Activated naive CD4-positive, alpha-beta T cell treated with anti-CD3 and anti-CD28 coated beads, Interleukin-2, amount 50 U/mL, for 72 hours (primary cell): ENCODE data around the gene DDX27. TPM values are rescaled to one million over a fixed set of nuclear protein-coding genes. Genes with fewer than 3 reads are reported as not detected.
"Not testable (repeated sequence)": the region's sequence is repeated elsewhere in the genome, so short reads cannot be mapped to it uniquely, and the experiment has no call there.

Experiments used
- ATAC-seq, 2 donors: fragments of 150-1000 bp; cut with Tn5 transposase; 2 replicates each; pipeline ENCODE4 v1.10.0; 2021; ENCODE audit warnings: mild to moderate bottlenecking in 2 of 2, moderate library complexity in 2 of 2
- DNase-seq, 2 donors: peaks; one replicate each; pipeline ENCODE4 v3.0.0; 2021 to 2022; ENCODE audit warnings: low spot score in 2 of 2
- H3K27ac Mint-ChIP-seq, 2 donors: one replicate each; pipeline ENCODE4 v1.8.0; 2022; ENCODE audit warnings: mild to moderate bottlenecking in 2 of 2, mixed read lengths in 2 of 2
- H3K36me3 Mint-ChIP-seq, 2 donors: one replicate each; pipeline ENCODE4 v1.8.0; 2022; ENCODE audit warnings: mixed read lengths in 2 of 2
- H3K9me3 Mint-ChIP-seq, 2 donors: one replicate each; pipeline ENCODE4 v1.8.0; 2022; ENCODE audit warnings: mixed read lengths in 2 of 2
- total RNA-seq, 2 donors: library from RNA; stranded (reverse); gene quantifications; one replicate each; pipeline ENCODE4 v1.2.3, GENCODE V29; 2022

The DDX27 gene, protein sequence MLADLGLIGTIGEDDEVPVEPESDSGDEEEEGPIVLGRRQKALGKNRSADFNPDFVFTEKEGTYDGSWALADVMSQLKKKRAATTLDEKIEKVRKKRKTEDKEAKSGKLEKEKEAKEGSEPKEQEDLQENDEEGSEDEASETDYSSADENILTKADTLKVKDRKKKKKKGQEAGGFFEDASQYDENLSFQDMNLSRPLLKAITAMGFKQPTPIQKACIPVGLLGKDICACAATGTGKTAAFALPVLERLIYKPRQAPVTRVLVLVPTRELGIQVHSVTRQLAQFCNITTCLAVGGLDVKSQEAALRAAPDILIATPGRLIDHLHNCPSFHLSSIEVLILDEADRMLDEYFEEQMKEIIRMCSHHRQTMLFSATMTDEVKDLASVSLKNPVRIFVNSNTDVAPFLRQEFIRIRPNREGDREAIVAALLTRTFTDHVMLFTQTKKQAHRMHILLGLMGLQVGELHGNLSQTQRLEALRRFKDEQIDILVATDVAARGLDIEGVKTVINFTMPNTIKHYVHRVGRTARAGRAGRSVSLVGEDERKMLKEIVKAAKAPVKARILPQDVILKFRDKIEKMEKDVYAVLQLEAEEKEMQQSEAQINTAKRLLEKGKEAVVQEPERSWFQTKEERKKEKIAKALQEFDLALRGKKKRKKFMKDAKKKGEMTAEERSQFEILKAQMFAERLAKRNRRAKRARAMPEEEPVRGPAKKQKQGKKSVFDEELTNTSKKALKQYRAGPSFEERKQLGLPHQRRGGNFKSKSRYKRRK
- total RNA-seq, result 10 to 100 TPM; 42.1 to 51.9 TPM

DNA sequence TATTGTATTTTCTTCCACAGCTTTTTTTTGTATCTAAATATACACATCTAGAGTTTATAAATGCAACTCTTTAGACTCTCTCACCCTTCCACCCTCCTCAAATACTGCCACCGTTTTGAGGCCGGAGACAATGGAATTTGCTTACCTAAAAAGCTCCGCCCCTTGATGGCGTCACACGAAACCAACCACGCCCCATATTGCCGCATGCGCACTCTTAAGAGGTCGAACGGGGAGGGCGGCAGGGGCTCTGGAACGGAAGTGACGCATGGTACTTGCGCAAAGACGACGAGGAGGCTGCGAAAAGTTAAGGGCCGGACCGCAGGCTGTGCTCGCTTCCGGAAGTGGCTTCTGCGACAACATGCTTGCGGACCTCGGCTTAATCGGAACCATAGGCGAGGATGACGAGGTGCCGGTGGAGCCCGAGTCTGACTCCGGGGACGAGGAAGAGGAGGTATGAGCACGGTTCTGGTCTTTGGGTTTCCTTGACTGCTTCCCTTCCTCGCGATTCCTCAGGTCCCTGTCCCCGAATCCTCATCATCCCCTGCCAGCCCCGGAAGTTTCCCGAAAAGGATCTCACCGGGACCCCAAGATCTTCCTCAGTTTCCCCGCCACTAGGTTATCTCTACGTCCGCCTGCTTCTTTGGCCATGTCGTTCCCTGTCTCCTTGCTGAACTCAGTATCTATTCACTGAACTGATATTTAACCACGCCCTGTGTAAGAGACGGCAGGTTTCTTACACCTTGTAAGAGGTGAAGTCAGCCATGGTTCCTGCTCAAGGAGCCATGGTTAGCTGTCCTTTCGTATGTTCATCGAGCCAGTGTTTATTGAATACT lies at the start of gene DDX27:
Gene DDX27 (plus strand): TSS at position 326 of the 833 bp plus-strand sequence. CDS start 33 bp downstream, at position 359.
- peak; percentile 93 to 97 for DNase-seq
- ATAC-seq, result peak; percentile 94 to 96
- Mint-ChIP-seq H3K36me3 (peaks cover 7 to 26% of the 10 kb centered on the region in 2 donors), H3K9me3 (no peaks in the 10 kb centered on the region), H3K27ac (peak within 1 kb of the TSS; percentile 97 to 98)

DNA sequence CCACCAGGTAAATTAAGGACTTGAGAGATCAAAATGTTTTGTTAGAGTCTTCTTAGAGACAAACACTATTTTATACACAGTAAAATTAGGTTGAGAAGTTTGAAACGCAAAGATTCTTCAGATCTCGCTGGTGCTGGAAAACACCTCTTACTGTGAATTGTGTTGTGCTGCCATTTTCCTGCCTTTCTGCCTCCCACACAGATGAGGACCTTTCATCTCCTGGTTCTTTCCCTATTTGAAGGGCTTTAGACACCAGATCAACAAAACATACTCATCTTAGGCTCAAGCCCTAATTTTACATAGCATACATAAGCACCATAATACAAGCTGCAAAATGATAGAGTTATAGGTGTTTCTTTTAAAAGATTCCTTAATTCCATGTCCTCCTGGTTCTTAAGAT lies 49.7 kb upstream of the DDX27 start:
- no peak for DNase-seq
- no peaks in the 10 kb centered on the region for H3K9me3 Mint-ChIP-seq
- no peak for ATAC-seq
- peaks cover 5 to 36% of the 10 kb centered on the region in 2 donors for H3K36me3 Mint-ChIP-seq
- H3K27ac Mint-ChIP-seq, result no peak overlapping the region

DNA sequence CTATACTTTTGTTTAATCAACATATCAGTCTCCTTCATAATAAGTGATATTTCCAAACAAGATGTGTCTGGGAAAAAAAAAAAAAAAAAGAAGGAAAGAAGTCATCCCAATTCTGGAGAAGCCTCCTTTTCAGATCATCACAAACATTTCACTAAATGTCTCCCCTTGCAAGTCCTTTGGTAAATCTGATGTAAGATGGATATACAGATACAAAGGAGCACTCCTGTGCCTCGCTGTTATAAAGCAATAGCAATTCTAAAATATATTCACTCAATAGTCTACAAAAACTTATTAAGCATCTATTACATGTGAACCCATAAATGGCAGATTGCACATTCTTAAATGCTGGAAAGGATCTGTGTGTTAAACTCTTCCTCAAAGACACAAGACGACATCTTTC lies 48.5 kb upstream of the DDX27 start:
- Mint-ChIP-seq H3K9me3 (no peaks in the 10 kb centered on the region), H3K27ac (no peak overlapping the region), H3K36me3 (peaks cover 5 to 29% of the 10 kb centered on the region in 2 donors)
- no peak for ATAC-seq
- no peak for DNase-seq

DNA sequence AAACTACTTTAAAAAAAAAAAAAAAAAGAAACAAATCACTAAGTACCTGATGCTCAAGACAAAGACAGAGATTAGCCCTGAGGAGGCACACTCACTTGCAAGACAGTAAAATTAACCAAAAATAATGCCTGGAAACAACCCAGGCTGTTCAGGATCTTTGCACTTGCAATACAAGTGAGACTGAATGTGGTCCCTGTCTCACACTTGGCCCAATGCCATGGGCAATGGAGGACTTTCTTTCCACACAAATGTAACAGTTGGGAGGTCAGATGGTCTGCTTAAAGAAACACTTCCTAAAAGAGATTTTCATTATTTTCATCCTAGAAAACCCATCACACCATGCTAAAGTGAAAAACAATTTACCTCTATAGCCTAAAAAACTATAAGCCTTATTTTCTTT lies 47.3 kb upstream of the DDX27 start:
- no peak overlapping the region for H3K27ac Mint-ChIP-seq
- H3K9me3 Mint-ChIP-seq, result no peaks in the 10 kb centered on the region
- peaks cover 5 to 27% of the 10 kb centered on the region in 2 donors for H3K36me3 Mint-ChIP-seq
- ATAC-seq, result no peak
- no peak for DNase-seq

DNA sequence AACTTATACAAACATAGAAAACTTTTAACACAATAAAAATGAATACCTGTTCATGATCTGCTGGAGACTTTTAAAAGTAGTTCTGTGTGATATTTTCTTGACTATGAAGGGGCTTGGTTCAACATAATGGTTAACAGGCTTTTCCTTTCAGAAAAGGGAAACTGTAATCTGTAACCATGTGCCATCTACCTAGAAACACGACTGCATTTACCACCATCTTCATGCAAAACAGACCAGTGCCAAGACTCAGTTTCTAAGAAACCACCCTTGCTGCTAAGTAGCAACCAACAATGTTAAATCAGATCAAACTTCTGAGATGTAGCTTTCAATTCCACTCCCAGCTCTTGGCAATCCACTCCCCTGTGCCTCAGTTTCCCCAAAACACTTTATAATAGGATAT lies 46.8 kb upstream of the DDX27 start:
- Mint-ChIP-seq H3K36me3 (peaks cover 5 to 27% of the 10 kb centered on the region in 2 donors), H3K27ac (no peak overlapping the region), H3K9me3 (no peaks in the 10 kb centered on the region)
- ATAC-seq, result no peak
- no peak for DNase-seq

DNA sequence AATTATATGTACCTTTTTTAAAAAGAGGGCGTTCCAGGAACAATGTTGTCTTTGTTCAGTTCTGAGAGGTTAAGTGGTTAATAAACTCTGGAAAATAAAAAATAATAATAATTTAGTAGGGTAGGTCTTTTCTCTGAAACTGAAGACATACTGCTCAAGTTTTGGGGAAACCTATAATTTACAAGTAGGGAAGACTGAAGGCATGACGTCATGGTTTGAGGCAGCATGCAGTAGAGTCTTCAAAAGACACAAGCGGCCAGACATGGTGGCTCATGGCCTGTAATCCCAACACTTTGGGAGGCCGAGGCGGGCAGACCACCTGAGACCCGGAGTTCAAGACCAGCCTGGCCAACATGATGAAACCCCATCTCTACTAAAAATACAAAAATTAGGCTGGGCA lies 45.0 kb upstream of the DDX27 start:
- DNase-seq (no peak), ATAC-seq (no peak)
- peaks cover 5 to 27% of the 10 kb centered on the region in 2 donors for H3K36me3 Mint-ChIP-seq
- H3K9me3 Mint-ChIP-seq, result no peaks in the 10 kb centered on the region
- no peak overlapping the region for H3K27ac Mint-ChIP-seq

DNA sequence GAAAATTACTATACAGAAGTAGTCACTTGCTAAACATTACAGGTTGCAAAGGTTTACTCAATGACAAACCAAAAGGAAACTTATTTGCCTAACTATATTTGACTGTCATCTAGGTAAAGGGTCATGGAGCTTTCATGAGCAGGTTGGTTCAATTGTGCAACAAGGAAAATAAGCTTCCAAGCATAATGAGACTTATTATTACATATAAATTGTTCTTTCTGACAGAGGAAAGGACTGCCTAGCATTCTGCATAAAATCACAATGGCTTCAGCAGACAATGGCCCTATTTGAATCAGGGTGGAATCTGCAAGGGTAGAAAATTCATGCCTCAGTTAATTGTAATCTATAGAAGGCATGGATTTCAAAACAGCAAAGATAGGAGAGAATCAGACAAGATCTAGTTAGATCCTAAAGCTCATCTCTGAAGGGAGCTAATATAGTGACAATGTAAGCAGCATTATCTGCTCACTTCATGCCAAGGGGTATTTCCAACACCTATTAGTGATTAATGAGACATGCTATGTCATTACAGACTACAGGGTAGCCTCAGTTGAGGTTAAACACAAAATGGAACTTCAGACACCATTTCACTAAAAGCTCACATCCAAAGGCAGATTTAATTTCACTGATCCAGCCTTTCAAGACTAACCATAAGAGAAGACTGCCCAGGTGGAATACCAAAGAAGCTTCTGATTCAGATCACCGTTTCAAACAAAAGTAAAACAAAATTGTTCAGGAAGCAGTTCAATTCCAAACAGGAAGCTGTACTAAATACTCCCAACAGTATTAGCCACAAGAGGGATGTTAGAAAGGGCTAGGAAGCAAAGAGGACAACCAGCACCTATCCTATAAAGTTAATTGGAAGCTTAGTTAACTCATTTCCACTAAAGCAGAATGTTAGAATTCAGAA lies 39.6 kb upstream of the DDX27 start:
- H3K27ac Mint-ChIP-seq, result peak overlapping the region; percentile 9 to 13
- DNase-seq, result no peak
- no peak for ATAC-seq
- peaks cover 0 to 3% of the 10 kb centered on the region in 2 donors for H3K36me3 Mint-ChIP-seq
- no peaks in the 10 kb centered on the region for H3K9me3 Mint-ChIP-seq

DNA sequence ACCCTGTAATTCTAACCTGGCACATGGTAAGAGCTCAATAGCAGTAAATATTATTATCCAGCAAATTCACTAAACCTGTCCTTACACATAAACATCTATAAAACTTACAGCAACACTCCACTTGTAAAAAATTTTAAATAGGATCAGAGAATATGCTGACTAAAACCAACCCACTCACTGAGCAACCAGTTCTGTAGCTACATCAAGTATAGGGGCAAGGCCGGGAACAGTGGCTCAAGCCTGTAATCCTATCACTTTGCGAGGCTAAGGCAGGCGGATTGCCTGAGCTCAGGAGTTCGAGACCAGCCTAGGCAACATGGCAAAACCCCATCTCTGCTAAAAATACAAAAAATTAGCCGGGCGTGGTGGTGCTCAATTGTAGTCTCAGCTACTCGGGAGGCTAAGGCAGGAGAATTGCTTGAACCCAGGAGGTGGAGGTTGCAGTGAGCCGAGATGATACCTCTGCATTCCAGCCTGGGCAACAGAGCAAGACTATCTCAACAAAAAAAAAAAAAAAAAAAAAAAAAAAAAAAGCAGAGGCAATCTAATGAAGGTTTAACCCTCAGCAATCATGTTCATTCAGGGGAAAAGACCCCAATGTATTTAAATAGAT lies 37.8 kb upstream of the DDX27 start:
- peaks cover under 1 to 18% of the 10 kb centered on the region in 2 donors for H3K36me3 Mint-ChIP-seq
- peak overlapping the region in 1 of 2 donors; percentile 12 for H3K27ac Mint-ChIP-seq

DNA sequence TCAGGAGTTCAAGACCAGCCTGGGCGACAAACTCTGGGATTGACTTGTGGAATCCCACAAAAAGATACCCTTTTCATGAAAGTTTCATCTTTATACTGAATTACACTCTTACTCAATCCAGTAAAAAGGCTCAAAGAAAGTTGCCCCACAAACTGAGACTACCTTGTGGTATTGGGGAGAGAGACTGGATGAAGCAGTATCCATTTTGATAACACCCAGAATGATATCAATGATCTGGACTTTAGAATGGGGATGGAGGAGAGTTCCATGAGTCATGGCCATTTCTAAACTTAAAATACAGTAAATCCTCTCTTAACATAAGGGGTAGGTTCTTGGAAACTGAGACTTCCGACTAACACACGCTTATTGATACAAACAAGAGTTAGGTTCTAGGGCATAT lies 35.8 kb upstream of the DDX27 start:
- H3K36me3 Mint-ChIP-seq, result peaks cover 5 to 23% of the 10 kb centered on the region in 2 donors
- DNase-seq (no peak), ATAC-seq (no peak)
- peak overlapping the region in 1 of 2 donors; percentile 62 for H3K27ac Mint-ChIP-seq
- no peaks in the 10 kb centered on the region for H3K9me3 Mint-ChIP-seq

More for the DNA sequence above, 37.8 kb upstream of the DDX27 start:
- ATAC-seq (no peak), DNase-seq (no peak)
- H3K9me3 Mint-ChIP-seq, result no peaks in the 10 kb centered on the region

DNA sequence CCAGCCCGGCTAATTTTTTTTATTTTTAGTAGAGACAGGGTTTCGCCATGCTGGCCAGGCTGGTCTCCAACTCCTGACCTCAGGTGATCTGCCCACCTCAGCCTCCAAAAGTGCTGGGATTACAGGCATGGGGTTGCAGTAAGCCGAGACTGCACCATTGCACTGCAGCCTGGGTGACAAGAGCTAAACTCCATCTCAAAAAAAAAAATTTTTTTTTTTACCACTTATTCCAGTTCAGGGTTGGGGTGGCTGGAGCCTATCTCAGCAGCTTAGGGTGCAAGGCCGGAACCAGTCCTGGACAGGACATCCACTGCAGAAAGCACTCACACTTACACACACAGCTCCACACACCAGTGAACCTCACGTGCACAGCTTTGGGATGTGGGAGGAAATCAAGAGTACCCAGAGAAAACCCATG lies 35.1 kb upstream of the DDX27 start:
- ATAC-seq, DNase-seq, H3K9me3 Mint-ChIP-seq: not testable (repeated sequence)
- Mint-ChIP-seq H3K36me3 (peaks cover 5 to 23% of the 10 kb centered on the region in 2 donors), H3K27ac (peak overlapping the region in 1 of 2 donors; percentile 62)

DNA sequence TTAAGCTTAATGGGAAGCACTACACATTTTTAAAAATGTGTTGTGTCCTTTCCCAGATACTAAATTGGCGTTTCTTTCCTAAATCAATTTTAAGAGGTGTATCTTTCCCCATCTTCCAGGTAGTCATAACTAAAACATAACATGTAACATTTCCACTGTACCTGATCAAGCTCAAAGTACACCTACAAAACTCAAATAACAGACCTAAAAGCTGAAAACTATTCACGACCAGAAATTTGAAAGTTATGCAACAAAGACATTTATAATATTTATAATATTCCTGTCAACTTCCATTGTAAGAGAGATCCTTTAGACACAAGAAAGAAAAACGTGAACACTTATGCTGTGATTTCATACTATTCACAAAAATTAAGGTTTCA lies 34.5 kb upstream of the DDX27 start:
- DNase-seq (no peak), ATAC-seq (no peak)
- H3K36me3 Mint-ChIP-seq, result peaks cover 5 to 23% of the 10 kb centered on the region in 2 donors
- no peak overlapping the region for H3K27ac Mint-ChIP-seq
- H3K9me3 Mint-ChIP-seq, result no peaks in the 10 kb centered on the region

DNA sequence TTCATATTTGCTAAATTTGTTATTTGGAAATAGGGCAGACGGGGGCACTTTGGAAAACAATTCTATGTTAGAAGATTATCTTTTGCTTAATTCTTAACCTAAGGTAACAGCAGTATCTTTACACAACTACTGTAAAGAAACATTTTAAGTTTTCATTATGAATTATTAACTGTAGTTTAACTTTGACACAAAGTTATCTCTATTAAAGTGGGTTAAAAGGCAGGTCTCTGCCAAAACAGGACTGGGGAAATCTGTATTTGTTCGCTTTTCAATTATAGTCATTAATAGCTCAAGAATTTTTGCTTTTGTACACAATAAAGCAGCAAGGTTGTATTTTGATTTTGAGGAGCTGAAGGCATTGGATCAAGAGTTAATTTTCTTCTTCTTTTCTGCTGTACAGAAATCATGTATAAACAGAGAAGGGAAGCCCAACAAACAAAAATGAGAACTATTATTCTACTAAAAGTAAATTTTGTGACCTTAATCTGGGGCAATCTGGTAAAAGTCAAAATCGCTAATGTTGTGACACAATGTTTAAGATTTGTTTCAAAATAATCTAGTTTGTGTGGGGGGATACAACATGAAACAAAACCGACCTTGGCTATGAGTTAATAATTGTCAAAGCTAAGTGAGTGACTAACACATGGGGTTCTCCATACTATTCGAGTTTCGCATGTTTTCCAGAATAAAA lies 34.0 kb upstream of the DDX27 start:
- H3K27ac Mint-ChIP-seq, result no peak overlapping the region
- no peaks in the 10 kb centered on the region for H3K9me3 Mint-ChIP-seq

DNA sequence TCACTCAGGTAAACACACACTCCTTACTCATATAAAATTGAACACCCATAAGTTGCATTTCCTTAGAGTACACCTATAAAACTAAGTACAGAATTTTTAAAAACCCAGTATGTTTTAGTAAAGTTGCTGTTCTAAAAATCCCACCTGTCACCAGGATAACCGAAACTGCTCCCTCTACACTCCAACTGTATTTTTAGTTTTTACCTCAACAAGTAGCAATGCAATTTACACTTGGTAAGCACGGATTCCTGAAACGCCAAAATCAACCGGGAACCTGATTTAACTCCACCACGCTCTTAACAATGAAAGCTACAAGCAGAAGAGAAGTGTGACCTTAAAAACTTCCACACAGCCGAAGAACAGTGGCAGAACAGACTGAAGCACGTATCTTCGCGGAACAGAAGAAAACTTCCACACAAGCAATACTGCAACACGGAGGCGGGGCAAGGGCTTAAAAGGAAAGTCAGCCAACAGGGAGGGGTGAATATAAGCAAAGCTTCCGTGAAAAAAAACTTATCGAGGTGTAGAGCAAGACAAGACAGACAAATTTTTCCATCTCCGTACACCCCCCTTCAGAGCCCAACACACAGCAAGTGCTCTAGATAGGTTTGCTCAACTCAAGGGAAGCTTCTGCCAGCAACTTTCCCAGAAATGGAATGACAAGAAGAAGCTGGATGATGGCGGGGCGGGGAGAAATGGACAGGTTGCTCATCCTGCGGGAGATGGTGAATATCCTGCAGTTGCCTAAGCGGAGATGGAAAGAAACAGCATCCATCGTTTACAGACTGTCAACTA lies 32.5 kb upstream of the DDX27 start:
- Mint-ChIP-seq H3K9me3 (no peaks in the 10 kb centered on the region), H3K36me3 (peaks cover 5 to 23% of the 10 kb centered on the region in 2 donors), H3K27ac (peak overlapping the region; percentile 84 to 90)
- peak; percentile 57 to 68 for DNase-seq
- peak; percentile 22 to 43 for ATAC-seq

More for the DNA sequence above, 34.0 kb upstream of the DDX27 start:
- no peak for DNase-seq
- peaks cover 5 to 23% of the 10 kb centered on the region in 2 donors for H3K36me3 Mint-ChIP-seq
- ATAC-seq, result no peak

DNA sequence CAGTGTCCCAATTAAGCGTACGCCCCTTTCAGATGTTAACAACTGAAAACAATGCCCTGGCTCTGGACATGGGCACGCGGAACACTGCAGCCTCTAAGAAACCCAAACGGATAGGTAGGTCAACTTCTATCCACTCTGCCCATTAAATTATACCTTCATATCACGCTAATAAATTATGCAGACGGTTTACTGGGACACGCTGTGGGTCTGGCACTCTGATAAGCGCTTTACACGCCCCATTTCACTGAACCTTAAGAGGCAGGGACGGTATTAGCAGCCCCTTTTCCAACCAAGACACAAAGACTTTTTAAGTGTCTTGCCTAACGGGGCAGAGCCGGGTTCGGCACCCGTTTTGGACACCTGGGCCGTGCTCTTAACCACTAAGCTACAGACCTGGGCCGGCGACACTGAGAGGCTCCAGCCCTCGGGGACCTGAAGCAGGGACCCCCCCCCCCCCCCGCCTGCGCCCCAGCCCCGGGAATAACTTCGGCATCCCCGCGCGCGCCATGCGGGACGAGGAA lies 31.8 kb upstream of the DDX27 start:
- H3K36me3 Mint-ChIP-seq, result peaks cover 5 to 23% of the 10 kb centered on the region in 2 donors
- H3K27ac Mint-ChIP-seq, result peak overlapping the region; percentile 84 to 90
- peak; percentile 3 to 4 for ATAC-seq
- H3K9me3 Mint-ChIP-seq, result no peaks in the 10 kb centered on the region
- peak; percentile 23 to 57 for DNase-seq
